Measurements from ENCODE around the gene MACROD1.
"Not testable (repeated sequence)": the region's sequence is repeated elsewhere in the genome, so short reads cannot be mapped to it uniquely, and the experiment has no call there.

- TF ChIP-seq, protein P1, sequence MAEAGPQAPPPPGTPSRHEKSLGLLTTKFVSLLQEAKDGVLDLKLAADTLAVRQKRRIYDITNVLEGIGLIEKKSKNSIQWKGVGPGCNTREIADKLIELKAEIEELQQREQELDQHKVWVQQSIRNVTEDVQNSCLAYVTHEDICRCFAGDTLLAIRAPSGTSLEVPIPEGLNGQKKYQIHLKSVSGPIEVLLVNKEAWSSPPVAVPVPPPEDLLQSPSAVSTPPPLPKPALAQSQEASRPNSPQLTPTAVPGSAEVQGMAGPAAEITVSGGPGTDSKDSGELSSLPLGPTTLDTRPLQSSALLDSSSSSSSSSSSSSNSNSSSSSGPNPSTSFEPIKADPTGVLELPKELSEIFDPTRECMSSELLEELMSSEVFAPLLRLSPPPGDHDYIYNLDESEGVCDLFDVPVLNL (CRISPR knock-in tag; IDR thresholded peaks at IDR 0.05; ENCODE audit: low read depth): not testable (repeated sequence)
- TF ChIP-seq SIRT6 (IDR thresholded peaks at IDR 0.05; ENCODE audit: low read depth, low read length): not testable (repeated sequence)
Observed at GRCh38 chr11:63963895-63964294, 202.0 kb downstream of the MACROD1 start.
